Transverse colon (tissue), 4 donors: Measurements from ENCODE around the gene MYO1B. TPM values are rescaled to one million over a fixed set of nuclear protein-coding genes. Genes with fewer than 3 reads are reported as not detected.
"Not testable (repeated sequence)": the region's sequence is repeated elsewhere in the genome, so short reads cannot be mapped to it uniquely, and the experiment has no call there.

ENCODE experiments used
- DNase-seq: peaks from one replicate; pipeline ENCODE4 v3.0.0-alpha.2; 2019
- H3K27ac ChIP-seq, 4 donors: fragments of 200-600 bp; sonication (generic); 2 replicates each; pipeline ENCODE4 v1.5.1; 2016 to 2018; ENCODE audit warnings: inconsistent platforms in 4 of 4
- H3K27me3 ChIP-seq: fragments of 200-600 bp; sonication (generic); 2 replicates; pipeline ENCODE4 v1.5.1; 2017; ENCODE audit warnings: inconsistent platforms
- H3K36me3 ChIP-seq, 4 donors: fragments of 200-600 bp; sonication (generic); 2 replicates each; pipeline ENCODE4 v1.5.1; 2017 to 2019; ENCODE audit warnings: inconsistent platforms in 4 of 4
- H3K4me1 ChIP-seq, 4 donors: fragments of 200-600 bp; sonication (generic); 2 replicates each; pipeline ENCODE4 v1.5.1; 2017 to 2020; ENCODE audit warnings: inconsistent platforms in 4 of 4
- H3K4me3 ChIP-seq, 4 donors: fragments of 200-600 bp; sonication (generic); 1 replicate in 1 of 4; 2 replicates in 3 of 4; pipeline versions ENCODE4 v1.5.1 to v1.6.1; 2017 to 2019; ENCODE audit warnings: inconsistent platforms in 4 of 4
- H3K9me3 ChIP-seq, 2 donors: fragments of 200-600 bp; sonication (generic); 2 replicates each; pipeline ENCODE4 v1.5.1; 2017 to 2019; ENCODE audit warnings: inconsistent platforms in 2 of 2
- EP300 ChIP-seq: sonication (generic); formaldehyde crosslinking; IDR thresholded peaks from one replicate; pipeline ENCODE4 v1.6.1; 2017; ENCODE audit warnings: antibody characterized with exemption, low read depth
- POLR2A ChIP-seq: fragments of 450-650 bp; IDR thresholded peaks from one replicate; pipeline ENCODE4 v1.6.1; 2016; ENCODE audit warnings: antibody characterized with exemption, mild to moderate bottlenecking, moderate library complexity
- POLR2AphosphoS5 ChIP-seq, 3 donors: sonication (generic); formaldehyde crosslinking; IDR thresholded peaks; one replicate each; pipeline ENCODE4 v1.6.1; 2016; ENCODE audit warnings: antibody characterized with exemption in 3 of 3
- WGBS, 2 donors: methylation state at CpG; one replicate each; pipeline ENCODE4 v1.1.5; 2018; ENCODE audit warnings: low coverage in 1 of 2; 5-methylcytosine and 5-hydroxymethylcytosine counted together
- in situ Hi-C, 4 donors: fragments of 200-750 bp; cut with MboI; loops; one replicate each; pipeline versions ENCODE4 v1.15.0 to v1.15.1; 2017; ENCODE audit warnings: low sequenced_read_pairs in 3 of 4, low pct_ligation_motif_present in 1 of 4, low pct_unique_long_range_greater_than_20kb in 1 of 4
- intact Hi-C: fragments of 100-400 bp; cut with DNase I; formaldehyde crosslinking; loops from one replicate; pipeline ENCODE4 v1.15.1; 2023; ENCODE audit warnings: low total_unique reads
- total RNA-seq, 4 donors: library from RNA; depleted of rRNA; stranded (reverse); fragments of >200 nt; gene quantifications; one replicate each; pipeline ENCODE4 v1.1.0, GENCODE V29; 2016
- TF ChIP-seq, protein P1 (sequence below), 5 experiments: fragments of 200-600 bp in 3 of 5; fragments of 450-650 bp in 2 of 5; sonication (generic) in 3 of 5; IDR thresholded peaks; 1 replicate in 2 of 5; 2 replicates in 3 of 5; pipeline ENCODE4 v1.5.1; 2016 to 2017; ENCODE audit warnings: antibody characterized with exemption in 5 of 5, inconsistent platforms in 3 of 5, mild to moderate bottlenecking in 2 of 5, moderate library complexity in 1 of 5

Gene MYO1B
- total RNA-seq, 4 donors from 2014 or later, result 17.9 to 37.0 (median 35.0) TPM

DNA sequence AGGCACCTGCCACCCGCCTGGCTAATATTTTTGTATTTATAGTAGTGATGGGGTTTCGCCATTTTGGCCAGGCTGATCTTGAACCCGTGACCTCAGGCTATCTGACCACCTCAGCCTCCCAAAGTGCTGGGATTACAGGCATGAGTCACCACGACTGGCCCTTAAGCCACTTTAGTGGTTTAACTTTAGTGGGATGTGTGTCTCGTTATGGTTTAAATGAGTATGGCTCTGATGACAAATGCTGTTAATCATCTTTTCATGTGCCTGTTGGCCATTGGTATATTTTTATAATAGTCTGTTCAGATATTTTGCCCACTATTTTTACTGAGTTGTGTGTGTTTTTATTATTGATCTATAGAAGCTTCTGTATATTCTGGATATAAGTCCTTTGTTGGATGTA, 205.9 kb downstream of the MYO1B start:
- in situ Hi-C loops, result no loop called here
- Histone ChIP-seq H3K36me3 (no peaks in the 10 kb centered on the region), H3K27ac (no peak overlapping the region), H3K4me3 (no peak overlapping the region), H3K4me1 (no peaks in the 10 kb centered on the region), H3K9me3 (no peaks in the 10 kb centered on the region), H3K27me3 (no peaks in the 10 kb centered on the region)
- DNase-seq, result no peak
- intact Hi-C loops, result no loop called here
- WGBS, 2 donors, result 83 to 89% methylated on average over 3 to 5 of the region's 5 CpGs
- TF ChIP-seq EP300 (no peak), POLR2AphosphoS5 (IDR thresholded peaks at IDR 0.05) (no peak), POLR2A (no peak)
- TF ChIP-seq, protein P1, sequence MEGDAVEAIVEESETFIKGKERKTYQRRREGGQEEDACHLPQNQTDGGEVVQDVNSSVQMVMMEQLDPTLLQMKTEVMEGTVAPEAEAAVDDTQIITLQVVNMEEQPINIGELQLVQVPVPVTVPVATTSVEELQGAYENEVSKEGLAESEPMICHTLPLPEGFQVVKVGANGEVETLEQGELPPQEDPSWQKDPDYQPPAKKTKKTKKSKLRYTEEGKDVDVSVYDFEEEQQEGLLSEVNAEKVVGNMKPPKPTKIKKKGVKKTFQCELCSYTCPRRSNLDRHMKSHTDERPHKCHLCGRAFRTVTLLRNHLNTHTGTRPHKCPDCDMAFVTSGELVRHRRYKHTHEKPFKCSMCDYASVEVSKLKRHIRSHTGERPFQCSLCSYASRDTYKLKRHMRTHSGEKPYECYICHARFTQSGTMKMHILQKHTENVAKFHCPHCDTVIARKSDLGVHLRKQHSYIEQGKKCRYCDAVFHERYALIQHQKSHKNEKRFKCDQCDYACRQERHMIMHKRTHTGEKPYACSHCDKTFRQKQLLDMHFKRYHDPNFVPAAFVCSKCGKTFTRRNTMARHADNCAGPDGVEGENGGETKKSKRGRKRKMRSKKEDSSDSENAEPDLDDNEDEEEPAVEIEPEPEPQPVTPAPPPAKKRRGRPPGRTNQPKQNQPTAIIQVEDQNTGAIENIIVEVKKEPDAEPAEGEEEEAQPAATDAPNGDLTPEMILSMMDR (IDR thresholded peaks at IDR 0.05), result no peak

DNA sequence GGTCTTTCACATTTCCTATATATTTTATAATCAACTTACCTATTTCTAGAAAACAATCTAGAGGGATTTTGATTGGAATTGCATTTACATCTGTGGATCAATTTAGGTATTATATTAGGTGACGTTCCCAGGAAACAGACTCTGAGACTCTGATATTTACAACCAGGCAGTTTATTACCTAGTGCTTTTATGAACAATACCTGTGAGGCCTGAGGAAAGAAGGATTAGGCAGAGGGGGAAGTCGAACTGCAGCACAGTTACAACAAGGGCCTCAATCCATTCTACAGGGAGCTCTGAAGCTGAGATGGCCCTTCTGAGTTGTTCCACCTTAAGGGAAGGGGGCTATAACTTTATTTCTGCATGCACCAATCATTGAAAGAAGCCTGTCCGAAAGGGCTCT, 206.9 kb downstream of the MYO1B start:
- Histone ChIP-seq H3K9me3 (no peaks in the 10 kb centered on the region), H3K4me3 (no peak overlapping the region), H3K36me3 (no peaks in the 10 kb centered on the region), H3K27ac (no peak overlapping the region), H3K27me3 (no peaks in the 10 kb centered on the region), H3K4me1 (no peaks in the 10 kb centered on the region)
- 59 to 78% methylated on average over 1 to 3 of the region's 3 CpGs for WGBS, 2 donors
- intact Hi-C loops (no loop called here), in situ Hi-C loops (no loop called here)
- no peak for DNase-seq
- TF ChIP-seq EP300, result no peak
- TF ChIP-seq POLR2AphosphoS5 (IDR thresholded peaks at IDR 0.05), result no peak
- TF ChIP-seq, protein P1 (IDR thresholded peaks at IDR 0.05), result no peak
- no peak for TF ChIP-seq POLR2A

DNA sequence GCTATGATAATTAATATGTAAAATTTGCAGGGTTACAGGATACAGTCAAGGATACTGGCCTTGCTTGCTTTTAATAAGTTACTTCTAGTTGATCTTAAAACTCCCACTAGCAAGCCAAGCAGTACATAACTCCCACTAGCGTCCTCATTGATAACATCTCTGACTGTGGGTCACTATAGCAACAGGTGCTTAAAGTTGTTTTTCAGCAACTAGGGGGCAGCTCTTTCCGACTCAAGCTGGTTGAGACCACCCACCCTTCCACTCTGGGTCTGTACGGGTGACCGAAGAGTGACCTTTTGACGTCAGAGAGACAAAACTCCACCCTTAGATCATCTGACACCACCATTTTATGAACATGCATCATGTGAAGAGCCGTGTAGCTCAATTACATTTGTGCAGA, 208.6 kb downstream of the MYO1B start:
- intact Hi-C loops (no loop called here), in situ Hi-C loops (no loop called here)
- no peaks in the 10 kb centered on the region for H3K4me1 ChIP-seq
- H3K9me3 ChIP-seq, result peaks cover 0 to 5% of the 10 kb centered on the region in 2 donors
- no peak overlapping the region for H3K27ac ChIP-seq
- TF ChIP-seq EP300 (no peak), POLR2A (no peak), POLR2AphosphoS5 (IDR thresholded peaks at IDR 0.05) (no peak)
- TF ChIP-seq, protein P1 (IDR thresholded peaks at IDR 0.05), result no peak
- no peak for DNase-seq
- no peaks in the 10 kb centered on the region for H3K36me3 ChIP-seq
- H3K4me3 ChIP-seq, result no peak overlapping the region
- no peaks in the 10 kb centered on the region for H3K27me3 ChIP-seq
- WGBS, 2 donors, result 82 to 86% methylated on average over 6 of the region's 6 CpGs

DNA sequence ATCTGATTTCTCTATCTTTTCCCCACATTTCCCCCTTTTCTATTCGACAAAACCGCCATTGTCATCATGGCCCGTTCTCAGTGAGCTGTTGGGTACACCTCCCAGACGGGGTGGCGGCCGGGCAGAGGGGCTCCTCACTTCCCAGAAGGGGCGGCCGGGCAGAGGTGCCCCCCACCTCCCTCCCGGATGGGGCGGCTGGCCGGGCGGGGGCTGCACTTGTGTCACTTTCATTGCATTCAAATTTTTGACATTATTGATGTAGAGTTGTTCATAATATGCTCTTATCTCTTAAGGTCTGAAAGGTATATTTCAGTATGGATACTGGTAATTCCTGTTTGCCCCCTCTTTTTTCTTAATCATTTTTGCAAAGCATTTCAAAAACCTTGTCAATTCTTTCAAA, 211.3 kb downstream of the MYO1B start:
- intact Hi-C loops, DNase-seq: not testable (repeated sequence)

DNA sequence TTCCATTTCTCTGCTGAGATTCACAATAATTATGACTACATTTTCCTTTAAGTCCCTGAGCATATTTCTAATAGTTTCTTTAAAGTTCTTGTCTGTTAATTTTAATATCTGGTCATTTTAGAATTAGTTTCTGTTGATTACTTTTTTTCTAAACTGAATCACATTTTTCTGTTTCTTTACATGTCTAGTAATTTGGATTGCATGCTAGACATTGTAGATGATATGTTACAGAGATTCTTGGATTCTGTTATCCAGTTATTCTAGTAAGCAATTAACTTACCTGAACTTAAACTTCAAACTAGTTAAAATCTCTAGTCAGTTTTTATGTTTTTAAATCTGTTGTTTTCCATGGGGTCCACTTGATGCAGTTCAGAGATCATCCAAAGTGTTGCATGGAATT, 214.0 kb downstream of the MYO1B start:
- H3K27me3 ChIP-seq, result no peaks in the 10 kb centered on the region
- no peaks in the 10 kb centered on the region for H3K4me1 ChIP-seq
- H3K36me3 ChIP-seq, result no peaks in the 10 kb centered on the region
- TF ChIP-seq POLR2AphosphoS5 (IDR thresholded peaks at IDR 0.05) (no peak), EP300 (no peak), POLR2A (no peak)
- TF ChIP-seq, protein P1 (IDR thresholded peaks at IDR 0.05), result no peak
- peaks cover 8 to 11% of the 10 kb centered on the region in 2 donors for H3K9me3 ChIP-seq
- H3K4me3 ChIP-seq, result no peak overlapping the region
- intact Hi-C loops (no loop called here), in situ Hi-C loops (no loop called here)
- no peak overlapping the region for H3K27ac ChIP-seq
- no peak for DNase-seq

More for the DNA sequence above, 211.3 kb downstream of the MYO1B start:
- H3K27ac ChIP-seq, H3K4me1 ChIP-seq, H3K27me3 ChIP-seq, H3K4me3 ChIP-seq, in situ Hi-C loops, H3K36me3 ChIP-seq: not testable (repeated sequence)
- H3K9me3 ChIP-seq, result peaks cover 8 to 11% of the 10 kb centered on the region in 2 donors
- 82% methylated on average over 9 of the region's 12 CpGs; no CpG with 5 or more reads in 1 of the 2 donors for WGBS, 2 donors
